ENCODE data around the gene MRPL11.

The MRPL11 gene

GRCh38 chr11:66386171-66387069, 52.2 kb downstream of the MRPL11 start:
- peak in 1 of 2 donors; percentile 56 for ATAC-seq

All from activated CD4-positive, CD25-positive, alpha-beta regulatory T cell treated with anti-CD3 and anti-CD28 coated beads, Interleukin-2, amount 50 U/mL, for 24 hours (primary cell).